HG02571 (cell line): ENCODE data around the gene MBTPS1.

ENCODE experiments used
- ATAC-seq: cut with Tn5 transposase; IDR thresholded peaks from one replicate; pipeline ENCODE4 v1.9.1; 2021; ENCODE audit warnings: mild to moderate bottlenecking, moderate library complexity; ENCODE audit not compliant: unreplicated experiment

The MBTPS1 gene

DNA sequence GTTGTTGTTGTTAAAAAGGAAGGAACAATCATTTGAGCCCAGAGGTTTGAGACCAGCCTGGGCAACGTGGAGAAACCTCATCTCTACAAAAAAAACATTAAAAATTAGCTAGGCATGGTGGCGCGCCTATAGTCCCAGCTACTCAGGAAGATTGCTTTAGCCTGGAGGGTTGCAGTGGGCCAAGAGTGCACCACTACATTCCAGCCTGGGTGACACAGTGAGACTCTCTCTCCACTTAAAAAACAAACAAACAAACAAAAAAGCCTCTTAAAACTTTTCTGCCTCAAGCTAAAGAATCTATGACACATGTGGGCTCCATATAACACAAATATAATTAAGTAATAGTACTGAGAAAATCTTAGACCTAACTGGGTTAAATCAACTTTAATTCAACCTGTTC, 12.5 kb downstream of the MBTPS1 start:
- ATAC-seq = no peak

DNA sequence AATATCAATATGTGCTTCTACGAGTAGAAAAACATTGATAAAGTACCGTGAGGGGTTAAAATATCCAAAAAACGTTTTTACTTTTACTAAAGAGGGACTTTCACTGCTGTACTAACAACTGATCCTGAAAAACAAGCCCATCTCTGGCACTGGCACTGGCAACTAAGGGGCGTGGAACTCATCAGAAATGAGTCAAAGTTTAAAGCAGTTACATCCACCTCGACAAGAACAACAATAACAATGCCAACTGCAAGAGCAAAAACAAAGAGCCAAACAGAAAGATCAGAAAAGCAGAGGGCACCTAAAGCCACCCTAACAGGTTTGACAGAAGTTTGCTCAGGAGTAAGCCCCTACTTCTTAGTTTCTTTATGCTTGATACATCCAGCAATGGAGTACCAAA, 13.1 kb downstream of the MBTPS1 start:
- no peak for ATAC-seq

DNA sequence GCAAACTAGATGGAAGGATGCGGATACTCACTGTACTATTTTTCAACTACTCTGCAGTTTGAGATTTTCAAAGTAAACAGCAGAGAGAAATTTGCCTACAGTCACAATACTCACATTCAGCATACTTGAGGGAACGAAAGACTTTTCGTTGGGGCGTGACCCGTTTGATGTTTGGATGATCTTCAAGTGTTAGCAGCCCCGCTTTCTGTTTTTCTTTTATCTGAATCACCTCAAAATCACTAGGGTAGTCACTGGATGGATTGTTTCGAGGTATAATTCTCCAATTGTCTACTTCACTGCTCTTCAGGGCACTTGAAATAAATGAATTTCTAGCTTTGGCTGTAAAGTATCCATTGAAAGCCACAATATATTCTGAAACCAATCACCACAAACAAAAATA, 17.8 kb downstream of the MBTPS1 start:
- no peak for ATAC-seq

DNA sequence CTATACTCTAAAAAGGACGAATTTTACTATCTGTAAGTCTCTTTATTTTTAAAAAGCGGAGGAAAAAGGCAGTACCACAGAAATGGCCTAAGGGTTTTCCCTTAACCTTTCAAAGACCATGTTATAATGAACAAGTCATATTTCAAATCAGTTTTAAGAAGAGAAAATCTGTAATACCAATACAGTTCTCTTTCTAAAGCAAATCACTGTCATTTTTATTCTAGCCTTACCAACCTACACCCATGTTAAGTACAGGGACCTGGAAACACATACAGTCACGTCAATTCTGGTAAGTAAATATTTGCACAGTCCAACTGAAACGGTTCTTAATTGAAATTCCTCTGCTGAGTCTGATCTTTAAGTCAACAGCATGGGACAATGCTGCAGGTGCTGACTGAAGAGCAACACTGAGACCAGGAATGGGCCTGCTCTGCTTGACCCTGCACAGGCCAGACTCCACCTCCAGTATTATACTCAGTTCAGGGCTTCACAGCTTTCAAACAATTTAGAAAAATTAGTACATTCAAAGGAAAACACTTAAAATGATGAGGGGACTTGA, 20.2 kb downstream of the MBTPS1 start:
- no peak for ATAC-seq

DNA sequence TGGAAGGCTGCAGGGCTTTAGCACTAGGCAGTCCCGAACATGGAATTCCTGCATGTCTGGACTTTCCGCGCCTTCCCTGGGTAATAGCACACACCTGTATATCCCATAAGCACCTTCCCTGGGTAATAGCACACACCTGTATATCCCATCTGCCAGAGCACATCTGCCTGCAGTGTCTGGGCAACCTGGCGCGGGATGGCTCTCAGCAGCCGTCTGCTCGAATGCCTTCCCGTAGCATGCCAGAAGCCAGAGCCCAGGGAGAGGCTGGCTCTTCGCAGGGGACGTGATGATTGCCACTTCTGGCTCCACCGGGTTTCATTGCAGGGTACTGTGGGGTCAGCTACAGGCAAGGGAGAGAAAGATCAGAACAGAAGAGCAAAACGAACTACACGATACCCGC, 21.3 kb downstream of the MBTPS1 start:
- no peak for ATAC-seq

- no peak for ATAC-seq
Measured at GRCh38 chr16:84093879-84094270, 22.9 kb downstream of the MBTPS1 start.

- ATAC-seq = no peak
Measured at GRCh38 chr16:84093120-84093878, 23.4 kb downstream of the MBTPS1 start.

DNA sequence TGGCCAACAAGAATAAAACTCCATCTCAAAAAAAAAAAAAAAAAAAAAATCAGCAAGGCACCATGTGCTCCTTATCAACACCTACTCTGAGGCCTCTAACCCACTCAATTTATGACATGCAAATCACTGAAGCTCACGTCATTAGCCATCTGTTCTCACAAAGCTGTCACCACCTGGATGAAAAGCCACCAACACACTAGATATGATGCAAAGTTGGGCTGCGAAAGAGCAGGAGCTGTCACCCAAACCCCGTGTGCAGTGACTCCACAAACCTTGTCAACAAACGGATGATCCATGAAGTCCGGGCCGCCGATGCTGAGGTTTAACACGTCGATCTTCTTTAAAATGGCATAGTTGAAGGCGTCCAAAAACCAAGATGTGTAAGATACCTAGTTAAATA, 25.3 kb downstream of the MBTPS1 start:
- no peak for ATAC-seq

DNA sequence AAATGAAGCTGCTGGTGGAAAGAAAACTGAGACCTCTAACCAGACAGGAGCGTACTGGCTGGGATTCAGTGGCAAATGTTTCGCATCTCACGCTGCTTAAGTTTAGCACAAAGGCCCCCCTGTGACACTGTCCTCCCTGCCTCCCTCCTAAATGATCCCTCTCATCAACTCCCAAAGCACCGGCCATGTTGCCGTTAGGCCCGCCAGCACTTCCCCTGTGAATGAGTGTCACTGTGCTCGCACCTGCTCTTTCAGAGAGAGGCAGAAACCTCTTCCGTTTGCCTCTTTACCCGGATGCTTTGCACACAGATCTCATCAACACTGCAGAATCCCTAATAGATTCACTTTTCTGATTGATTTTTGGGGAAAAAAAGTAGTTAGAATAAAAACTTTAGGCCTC, 26.5 kb downstream of the MBTPS1 start:
- ATAC-seq = no peak

- peak; percentile 80 for ATAC-seq
Measured at GRCh38 chr16:84088695-84089395, 27.9 kb downstream of the MBTPS1 start.

GRCh38 chr16:84087466-84088151, 29.1 kb downstream of the MBTPS1 start:
- ATAC-seq = no peak

DNA sequence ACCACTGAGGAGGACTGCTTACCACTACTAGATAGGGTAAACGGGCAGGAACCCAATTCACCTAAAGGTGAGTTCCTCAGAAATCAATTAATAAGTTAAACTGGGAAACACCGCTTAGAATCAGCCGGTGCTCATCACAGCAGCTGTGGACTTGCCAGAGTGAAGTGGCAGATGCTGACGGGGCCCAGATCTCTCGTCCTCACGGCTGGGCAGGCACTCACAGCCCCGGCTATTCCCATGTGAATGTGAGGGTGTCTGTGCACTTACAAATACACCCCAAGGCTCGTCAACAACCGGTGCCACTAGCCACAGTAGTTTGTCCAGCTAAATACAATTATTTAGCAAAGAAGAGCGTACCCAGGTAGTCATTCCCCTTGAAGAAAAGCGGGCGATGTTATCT, 29.7 kb downstream of the MBTPS1 start:
- no peak for ATAC-seq

DNA sequence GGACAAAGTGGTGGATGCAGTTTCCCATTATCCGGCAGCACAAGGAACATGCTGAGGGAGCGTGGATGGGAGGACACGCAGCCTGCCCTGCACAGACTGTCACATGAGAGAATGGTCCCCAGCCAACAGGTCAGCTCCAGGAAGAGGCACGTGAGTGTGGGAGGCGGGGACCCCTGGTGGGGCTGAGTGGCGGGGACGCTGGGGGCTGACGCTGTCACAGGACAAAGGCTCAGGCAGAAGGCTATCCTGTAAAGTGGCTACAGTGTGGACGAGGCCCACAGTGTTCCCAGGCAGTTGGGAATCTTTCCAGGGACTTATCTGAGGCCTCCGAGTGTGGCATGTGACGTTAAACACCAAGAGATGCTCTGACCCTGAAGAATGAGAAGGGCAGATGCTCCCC, 30.4 kb downstream of the MBTPS1 start:
- no peak for ATAC-seq

DNA sequence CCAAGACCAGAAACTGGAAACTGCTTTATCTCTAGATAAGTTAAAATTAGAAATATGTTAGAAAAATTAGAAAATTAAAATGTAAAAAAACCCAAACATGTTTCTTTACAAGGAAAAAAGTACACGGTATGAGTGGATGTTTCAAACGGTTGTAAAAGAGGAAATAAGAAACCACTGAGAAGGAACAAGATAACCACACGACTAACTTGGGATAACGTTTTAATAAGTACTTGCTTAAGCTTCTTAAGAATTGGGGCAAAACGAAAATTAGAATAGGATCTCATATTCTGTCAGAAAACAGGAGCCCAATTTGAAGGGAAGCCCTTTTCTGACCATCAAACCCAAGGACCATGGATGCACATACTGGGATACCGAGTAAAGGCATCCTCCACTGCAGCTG, 31.0 kb downstream of the MBTPS1 start:
- ATAC-seq = no peak

DNA sequence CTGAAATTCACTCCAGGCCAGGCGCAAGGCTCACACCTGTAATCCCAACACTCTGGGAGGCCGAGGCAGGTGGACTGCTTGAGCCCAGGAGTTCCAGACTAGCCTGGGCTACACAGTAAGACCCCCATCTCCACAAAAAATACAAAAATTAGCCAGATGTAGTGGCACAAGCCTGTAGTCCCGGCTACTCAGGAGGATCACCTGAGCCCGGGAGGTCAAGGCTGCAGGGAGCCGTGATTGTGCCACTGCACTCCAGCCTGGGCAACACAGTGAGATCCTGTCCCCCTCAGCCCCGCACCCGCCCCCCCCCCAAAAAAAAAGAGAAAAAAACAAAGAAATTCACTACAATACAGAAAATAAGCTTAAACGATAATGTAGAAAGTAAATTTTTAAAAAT, 31.5 kb downstream of the MBTPS1 start:
- no peak for ATAC-seq

- no peak for ATAC-seq
Measured at GRCh38 chr16:84084570-84085270, 32.0 kb downstream of the MBTPS1 start.

DNA sequence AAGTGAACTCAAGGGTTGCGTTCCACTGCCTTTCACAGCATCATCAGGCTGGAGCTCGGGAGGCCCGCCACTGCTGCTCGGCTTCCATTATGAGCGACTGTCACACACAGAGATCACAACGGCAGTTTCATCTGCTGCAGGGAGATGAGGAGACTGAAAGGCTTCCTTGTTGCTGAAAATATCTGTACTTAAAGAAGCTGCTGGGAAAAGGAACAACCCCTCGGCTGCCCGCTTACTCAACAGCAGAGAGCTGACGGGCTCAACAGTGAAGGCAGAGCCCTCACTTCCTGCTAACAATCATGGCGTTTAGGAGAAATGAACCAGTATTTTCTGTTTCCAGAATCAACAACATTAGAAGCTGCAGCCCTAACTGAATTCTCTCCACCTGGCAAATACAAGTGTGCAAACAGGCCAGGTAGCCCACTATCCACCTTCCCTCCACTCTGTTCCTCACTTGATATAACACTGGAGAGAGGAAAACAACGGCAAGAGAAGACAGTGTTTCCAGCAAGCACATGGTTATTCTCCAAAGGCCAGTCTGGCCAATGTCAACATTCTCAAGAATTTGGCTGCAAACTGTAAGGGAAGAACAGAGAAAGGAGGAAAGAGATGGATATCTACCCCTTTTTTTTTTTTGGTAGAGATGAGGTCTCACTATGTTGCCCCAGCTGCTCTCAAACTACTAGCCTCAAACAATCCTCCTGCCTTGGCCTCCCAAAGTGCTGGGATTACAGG, 33.7 kb downstream of the MBTPS1 start:
- no peak for ATAC-seq

- ATAC-seq = no peak
Measured at GRCh38 chr16:84082110-84082509, 34.6 kb downstream of the MBTPS1 start.

DNA sequence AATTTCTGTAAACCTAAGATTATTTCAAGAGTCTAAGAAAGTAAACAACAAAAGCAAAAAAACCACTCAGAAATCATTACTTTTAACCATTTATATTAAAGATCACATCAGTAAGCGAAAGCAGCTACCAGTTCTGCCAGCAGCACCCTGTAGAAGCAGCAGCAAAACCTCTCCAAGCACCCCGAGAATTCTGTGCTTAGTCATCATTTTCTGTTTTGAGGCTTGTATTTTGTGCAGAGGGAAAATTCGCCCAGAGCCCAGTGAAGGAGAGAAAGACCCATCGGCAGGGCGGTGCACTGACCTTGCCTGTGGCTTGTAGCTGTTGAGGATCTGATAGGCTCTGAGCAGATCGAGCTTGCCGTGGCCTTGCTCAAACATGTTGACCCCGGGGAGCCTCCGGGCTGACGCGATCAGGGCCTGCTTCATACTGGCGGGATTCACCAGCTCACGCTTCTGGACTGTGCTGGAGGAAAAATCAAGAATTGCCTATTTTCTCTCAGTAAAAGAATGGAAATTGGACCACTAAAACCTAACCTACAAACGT, 35.2 kb downstream of the MBTPS1 start:
- no peak for ATAC-seq

DNA sequence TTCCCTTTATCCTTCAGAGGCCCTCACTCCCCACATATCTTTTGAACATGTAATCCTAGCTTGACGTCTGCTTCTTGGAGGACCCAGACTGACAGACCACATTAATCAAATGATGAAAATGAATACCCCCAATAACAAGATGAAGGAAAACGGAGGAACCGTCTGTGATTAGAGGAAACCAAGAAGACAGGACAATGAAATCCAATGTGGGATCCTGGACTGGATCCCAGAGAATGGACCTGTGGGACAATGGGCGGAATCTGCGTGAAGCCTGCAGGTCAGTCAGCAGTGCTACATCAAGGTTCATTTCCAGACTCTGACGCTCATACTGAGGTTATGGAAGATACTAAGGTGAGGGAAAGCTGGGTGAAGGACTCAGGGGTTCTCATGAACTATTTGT, 35.9 kb downstream of the MBTPS1 start:
- ATAC-seq = no peak
